Panc1 (cell line): Measurements from ENCODE around the gene STX3. TPM values are rescaled to one million over a fixed set of nuclear protein-coding genes. Genes with fewer than 3 reads are reported as not detected.

Experiments
- ATAC-seq: fragments of 200-7000 bp; cut with Tn5 transposase; 2 replicates; pipeline ENCODE4 v1.9.1; 2020; ENCODE audit warnings: mild to moderate bottlenecking, moderate library complexity
- BruUV-seq: library from RNA; stranded (reverse); fragments of 400-500 nt; replicated peaks from 2 replicates; lab custom pipeline; 2021; lab: Mats Ljungman, UMichigan
- CTCF ChIA-PET: fragments of 300-600 bp; sonication (Branson Sonifier 250); formaldehyde crosslinking; loops from one replicate; lab custom pipeline; 2022; ENCODE audit warnings: antibody characterized with exemption; lab: Charles Lee
- POLR2A ChIA-PET: fragments of 300-600 bp; sonication (Branson Sonifier 250); formaldehyde crosslinking; loops from one replicate; lab custom pipeline; 2022; ENCODE audit warnings: antibody characterized with exemption; lab: Charles Lee
- DNase-seq: peaks from one replicate; pipeline ENCODE4 v3.0.0-alpha.2; 2010; ENCODE audit warnings: low read depth, low spot score
- H3K27ac ChIP-seq: 2 replicates; pipeline ENCODE4 v1.5.1; 2011; ENCODE audit warnings: mild to moderate bottlenecking, low read length, inconsistent platforms
- H3K27me3 ChIP-seq: fragments of 200-500 bp; sonication (Bioruptor generic); 2 replicates; pipeline ENCODE4 v1.6.0; 2014; ENCODE audit warnings: low read length, inconsistent platforms; ENCODE audit not compliant: control insufficient read depth, insufficient read depth
- H3K36me3 ChIP-seq: fragments of 200-500 bp; sonication (Bioruptor generic); 2 replicates; pipeline ENCODE4 v1.5.1; 2014; ENCODE audit warnings: inconsistent platforms, mild to moderate bottlenecking, low read length, moderate library complexity; ENCODE audit not compliant: control insufficient read depth, insufficient read depth
- H3K4me1 ChIP-seq: 2 replicates; pipeline ENCODE4 v1.5.1; 2011; ENCODE audit warnings: inconsistent platforms, mild to moderate bottlenecking, low read length, moderate library complexity; ENCODE audit not compliant: control insufficient read depth, insufficient read depth
- H3K4me3 ChIP-seq, 2 experiments: 2 replicates each; pipeline ENCODE4 v1.5.1; 2011 to 2012; ENCODE audit warnings: low read depth in 2 of 2, low read length in 2 of 2, mild to moderate bottlenecking in 2 of 2, inconsistent platforms in 1 of 2, moderate library complexity in 1 of 2
- H3K9me3 ChIP-seq: fragments of 200-500 bp; sonication (Bioruptor generic); 2 replicates; pipeline ENCODE4 v1.5.1; 2014; ENCODE audit warnings: low read depth, mild to moderate bottlenecking, inconsistent platforms, low read length, moderate library complexity; ENCODE audit not compliant: control insufficient read depth, insufficient read depth
- POLR2AphosphoS5 ChIP-seq: IDR thresholded peaks from 2 replicates; pipeline ENCODE4 v1.6.1; 2012; ENCODE audit warnings: mild to moderate bottlenecking, low read depth, low read length, moderate library complexity
- SIN3A ChIP-seq: IDR thresholded peaks from 2 replicates; pipeline ENCODE4 v1.6.1; 2012; ENCODE audit warnings: low read depth, mild to moderate bottlenecking, low read length, moderate library complexity, borderline replicate concordance; ENCODE audit not compliant: insufficient read depth
- TCF7L2 ChIP-seq: IDR thresholded peaks from 2 replicates; pipeline ENCODE4 v1.6.1; 2011; ENCODE audit warnings: mild to moderate bottlenecking, low read depth, low read length, inconsistent platforms
- in situ Hi-C: cut with HindIII; loops from 2 replicates; pipeline ENCODE4 v1.10.0; 2016; ENCODE audit warnings: low sequenced_read_pairs, low pct_unique_long_range_greater_than_20kb
- intact Hi-C: fragments of 100-400 bp; cut with micrococcal nuclease; formaldehyde crosslinking; loops from one replicate; pipeline ENCODE4 v1.10.0; 2022; ENCODE audit not compliant: unreplicated experiment
- total RNA-seq: library from RNA; stranded (reverse); gene quantifications from one replicate; pipeline ENCODE4 v1.2.1, GENCODE V29; 2021; ENCODE audit not compliant: unreplicated experiment
- TF ChIP-seq, protein P1 (sequence below): fragments of 450-650 bp; IDR thresholded peaks from 2 replicates; pipeline ENCODE4 v1.5.1; 2017; ENCODE audit warnings: mild to moderate bottlenecking
- TF ChIP-seq, protein P2 (sequence below), 2 experiments: IDR thresholded peaks; 2 replicates each; pipeline ENCODE4 v1.6.1; 2011 to 2012; ENCODE audit warnings: low read depth in 2 of 2, control low read depth in 1 of 2, low read length in 1 of 2, mild to moderate bottlenecking in 1 of 2, moderate library complexity in 1 of 2; ENCODE audit not compliant: insufficient read depth in 1 of 2

Gene STX3
- total RNA-seq, 1 experiment from 2014 or later, result 34.8 TPM

DNA sequence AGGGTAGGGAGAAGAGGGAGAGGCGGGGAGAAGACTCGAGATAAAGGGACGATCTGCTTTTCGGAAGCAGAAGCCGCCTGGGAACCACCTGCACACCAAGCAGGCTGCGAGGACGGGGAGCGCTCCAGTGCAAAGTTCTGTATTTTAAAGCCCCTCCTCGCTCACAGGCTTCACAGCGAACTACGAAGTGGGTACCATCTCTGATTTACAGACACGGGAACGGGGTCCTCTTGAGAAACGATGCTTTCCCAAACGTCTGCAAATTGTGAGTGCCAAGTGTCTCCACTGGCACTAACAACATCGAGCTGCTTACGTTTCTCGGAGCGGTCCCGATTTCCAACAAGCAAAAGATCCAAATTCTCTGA is 700 bp upstream of the STX3 start:
- H3K36me3 ChIP-seq, result peaks cover 2% of the 10 kb centered on the region; the same call in 1 of the 2 replicates
- TF ChIP-seq TCF7L2 (no peak), POLR2AphosphoS5 (no peak), SIN3A (no peak)
- TF ChIP-seq, protein P1, sequence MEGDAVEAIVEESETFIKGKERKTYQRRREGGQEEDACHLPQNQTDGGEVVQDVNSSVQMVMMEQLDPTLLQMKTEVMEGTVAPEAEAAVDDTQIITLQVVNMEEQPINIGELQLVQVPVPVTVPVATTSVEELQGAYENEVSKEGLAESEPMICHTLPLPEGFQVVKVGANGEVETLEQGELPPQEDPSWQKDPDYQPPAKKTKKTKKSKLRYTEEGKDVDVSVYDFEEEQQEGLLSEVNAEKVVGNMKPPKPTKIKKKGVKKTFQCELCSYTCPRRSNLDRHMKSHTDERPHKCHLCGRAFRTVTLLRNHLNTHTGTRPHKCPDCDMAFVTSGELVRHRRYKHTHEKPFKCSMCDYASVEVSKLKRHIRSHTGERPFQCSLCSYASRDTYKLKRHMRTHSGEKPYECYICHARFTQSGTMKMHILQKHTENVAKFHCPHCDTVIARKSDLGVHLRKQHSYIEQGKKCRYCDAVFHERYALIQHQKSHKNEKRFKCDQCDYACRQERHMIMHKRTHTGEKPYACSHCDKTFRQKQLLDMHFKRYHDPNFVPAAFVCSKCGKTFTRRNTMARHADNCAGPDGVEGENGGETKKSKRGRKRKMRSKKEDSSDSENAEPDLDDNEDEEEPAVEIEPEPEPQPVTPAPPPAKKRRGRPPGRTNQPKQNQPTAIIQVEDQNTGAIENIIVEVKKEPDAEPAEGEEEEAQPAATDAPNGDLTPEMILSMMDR, result no peak
- TF ChIP-seq, protein P2, sequence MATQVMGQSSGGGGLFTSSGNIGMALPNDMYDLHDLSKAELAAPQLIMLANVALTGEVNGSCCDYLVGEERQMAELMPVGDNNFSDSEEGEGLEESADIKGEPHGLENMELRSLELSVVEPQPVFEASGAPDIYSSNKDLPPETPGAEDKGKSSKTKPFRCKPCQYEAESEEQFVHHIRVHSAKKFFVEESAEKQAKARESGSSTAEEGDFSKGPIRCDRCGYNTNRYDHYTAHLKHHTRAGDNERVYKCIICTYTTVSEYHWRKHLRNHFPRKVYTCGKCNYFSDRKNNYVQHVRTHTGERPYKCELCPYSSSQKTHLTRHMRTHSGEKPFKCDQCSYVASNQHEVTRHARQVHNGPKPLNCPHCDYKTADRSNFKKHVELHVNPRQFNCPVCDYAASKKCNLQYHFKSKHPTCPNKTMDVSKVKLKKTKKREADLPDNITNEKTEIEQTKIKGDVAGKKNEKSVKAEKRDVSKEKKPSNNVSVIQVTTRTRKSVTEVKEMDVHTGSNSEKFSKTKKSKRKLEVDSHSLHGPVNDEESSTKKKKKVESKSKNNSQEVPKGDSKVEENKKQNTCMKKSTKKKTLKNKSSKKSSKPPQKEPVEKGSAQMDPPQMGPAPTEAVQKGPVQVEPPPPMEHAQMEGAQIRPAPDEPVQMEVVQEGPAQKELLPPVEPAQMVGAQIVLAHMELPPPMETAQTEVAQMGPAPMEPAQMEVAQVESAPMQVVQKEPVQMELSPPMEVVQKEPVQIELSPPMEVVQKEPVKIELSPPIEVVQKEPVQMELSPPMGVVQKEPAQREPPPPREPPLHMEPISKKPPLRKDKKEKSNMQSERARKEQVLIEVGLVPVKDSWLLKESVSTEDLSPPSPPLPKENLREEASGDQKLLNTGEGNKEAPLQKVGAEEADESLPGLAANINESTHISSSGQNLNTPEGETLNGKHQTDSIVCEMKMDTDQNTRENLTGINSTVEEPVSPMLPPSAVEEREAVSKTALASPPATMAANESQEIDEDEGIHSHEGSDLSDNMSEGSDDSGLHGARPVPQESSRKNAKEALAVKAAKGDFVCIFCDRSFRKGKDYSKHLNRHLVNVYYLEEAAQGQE (IDR thresholded peaks at IDR 0.05; ENCODE audit: insufficient read depth in 1 of 2, low read depth in 2 of 2, low read length in 1 of 2), result no peak
- TSS peak; percentile 78 for BruUV-seq
- POLR2A ChIA-PET, result interaction anchor here (1.7 kb wide), 1 partner anchor 47 kb away, joined by 5 read pairs; no protein-coding TSS in a partner anchor
- peaks cover 14% of the 10 kb centered on the region for H3K4me1 ChIP-seq
- H3K9me3 ChIP-seq, result no peaks in the 10 kb centered on the region
- H3K4me3 ChIP-seq, result peak overlapping the region; percentile 81 to 98
- intact Hi-C loops (loop anchor here (1.0 kb wide), 1 partner anchor 48 kb away; no protein-coding TSS in a partner anchor), in situ Hi-C loops (no loop called here)
- no peak for ATAC-seq
- peak overlapping the region; percentile 76 for H3K27ac ChIP-seq
- H3K27me3 ChIP-seq, result no peaks in the 10 kb centered on the region
- DNase-seq, result no peak
- CTCF ChIA-PET, result interaction anchor here (0.9 to 2.0 kb wide), 2 partner anchors 31 to 48 kb away, joined by 5 to 8 read pairs; no protein-coding TSS in a partner anchor

DNA sequence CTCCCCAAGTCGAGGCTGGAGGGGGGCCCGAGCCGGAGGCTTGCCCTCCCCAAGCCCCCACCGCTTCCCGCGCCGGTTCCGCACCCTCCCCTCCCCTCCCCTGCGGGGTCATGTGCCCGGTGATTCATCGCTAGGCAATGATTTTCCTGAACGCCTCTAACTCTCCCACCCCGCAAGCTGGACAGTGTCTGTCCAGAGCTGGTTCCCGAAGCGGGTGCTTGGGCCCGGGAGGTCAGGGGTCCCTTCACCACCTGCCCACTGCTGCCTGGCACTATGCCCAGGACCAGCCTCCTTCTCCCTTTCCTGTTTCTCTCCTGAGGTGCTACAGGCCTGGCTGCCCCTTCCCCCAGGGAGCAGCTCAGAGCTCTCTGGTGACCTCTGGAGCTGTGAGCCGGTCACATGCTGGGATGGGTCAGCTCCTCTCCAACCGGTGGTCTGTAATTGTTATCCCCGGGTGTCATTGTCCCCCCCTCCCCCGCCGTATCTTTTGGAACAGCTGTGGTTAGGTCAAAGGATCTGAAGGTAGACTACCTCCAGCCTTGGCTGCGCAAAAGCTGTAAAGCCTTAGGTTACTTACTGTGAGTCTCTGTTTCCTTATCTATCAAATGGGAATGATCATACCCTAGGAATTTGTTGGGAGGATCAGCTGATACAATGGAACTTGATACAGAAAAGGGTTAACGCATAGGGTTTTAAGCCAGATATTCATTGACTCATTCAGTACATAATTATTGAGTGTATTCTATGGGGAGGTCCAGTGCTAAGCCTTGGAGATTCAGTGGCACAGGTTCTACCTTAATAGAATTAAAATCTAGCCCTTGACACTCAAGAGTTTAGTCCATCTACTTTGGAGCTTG is 753 bp downstream of the STX3 start:
- H3K36me3 ChIP-seq, result peaks cover 2% of the 10 kb centered on the region; the same call in 1 of the 2 replicates
- intact Hi-C loops, result no loop called here
- no peaks in the 10 kb centered on the region for H3K9me3 ChIP-seq
- peak overlapping the region; percentile 82 for H3K27ac ChIP-seq
- TF ChIP-seq, protein P2 (IDR thresholded peaks at IDR 0.05; ENCODE audit: insufficient read depth in 1 of 2, low read depth in 2 of 2, low read length in 1 of 2), result 0 out of 4 replicates have a peak, but pooled peaks of 1 of the 2 experiments have one; percentile 19
- TF ChIP-seq TCF7L2 (no peak), SIN3A (no peak), POLR2AphosphoS5 (no peak)
- TF ChIP-seq, protein P1, result peak; percentile 34
- TSS peak; percentile 69 for BruUV-seq
- peaks cover 14% of the 10 kb centered on the region for H3K4me1 ChIP-seq
- H3K27me3 ChIP-seq, result no peaks in the 10 kb centered on the region
- ATAC-seq (peak; percentile 72), DNase-seq (peak; percentile 48)
- CTCF ChIA-PET, result interaction anchor here (0.6 to 2.0 kb wide), 4 partner anchors 15 to 103 kb away, joined by 4 to 8 read pairs (median 6); partner anchors contain the start of gene MRPL16
- peak overlapping the region; percentile 81 to 98 for H3K4me3 ChIP-seq
- POLR2A ChIA-PET, result interaction anchor here (0.5 to 1.1 kb wide), 4 partner anchors 42 to 87 kb away, joined by 3 to 16 read pairs (median 12); partner anchors contain the start of gene PATL1
- in situ Hi-C loops, result no loop called here
